Osteocyte (in vitro differentiated cells): ENCODE data around the gene CCER1. TPM values are rescaled to one million over a fixed set of nuclear protein-coding genes. Genes with fewer than 3 reads are reported as not detected.

ENCODE experiments used
- DNase-seq: peaks from one replicate; pipeline ENCODE4 v3.0.0; 2021; ENCODE audit warnings: mixed read lengths; ENCODE audit not compliant: unreplicated experiment; ENCODE audit errors: extremely low spot score
- H3K27ac Mint-ChIP-seq: one replicate; pipeline ENCODE4 v1.8.0; 2021; ENCODE audit warnings: mild to moderate bottlenecking, mixed read lengths; ENCODE audit not compliant: unreplicated experiment
- H3K27me3 Mint-ChIP-seq: one replicate; pipeline ENCODE4 v1.8.0; 2021; ENCODE audit warnings: mixed read lengths; ENCODE audit not compliant: unreplicated experiment
- H3K36me3 Mint-ChIP-seq: one replicate; pipeline ENCODE4 v1.8.0; 2021; ENCODE audit warnings: mixed read lengths; ENCODE audit not compliant: unreplicated experiment
- H3K4me1 Mint-ChIP-seq: one replicate; pipeline ENCODE4 v1.8.0; 2021; ENCODE audit warnings: mixed read lengths; ENCODE audit not compliant: unreplicated experiment
- H3K4me3 Mint-ChIP-seq: one replicate; pipeline ENCODE4 v1.8.0; 2021; ENCODE audit warnings: mild to moderate bottlenecking, moderate library complexity, mixed read lengths; ENCODE audit not compliant: unreplicated experiment
- H3K9me3 Mint-ChIP-seq: one replicate; pipeline ENCODE4 v1.8.0; 2021; ENCODE audit warnings: mixed read lengths; ENCODE audit not compliant: unreplicated experiment
- CTCF ChIP-seq: fragments of 200-600 bp; sonication (generic); IDR thresholded peaks from 2 replicates; pipeline ENCODE4 v1.5.0; 2021; ENCODE audit warnings: antibody characterized with exemption, mild to moderate bottlenecking, moderate library complexity
- total RNA-seq: library from RNA; stranded (reverse); gene quantifications from 2 replicates; pipeline ENCODE4 v1.2.1, GENCODE V29; 2021

Gene CCER1
- total RNA-seq, 1 donor from 2014 or later = not detected

- DNase-seq = no peak
- Mint-ChIP-seq H3K9me3 (no peaks in the 10 kb centered on the region), H3K4me3 (no peak overlapping the region), H3K27me3 (no peaks in the 10 kb centered on the region), H3K36me3 (no peaks in the 10 kb centered on the region), H3K27ac (no peak overlapping the region), H3K4me1 (peaks cover 11% of the 10 kb centered on the region)
- TF ChIP-seq CTCF = no peak
Measured at GRCh38 chr12:90920222-90920621, 34.8 kb downstream of the CCER1 start.

GRCh38 chr12:90917431-90917830 is 37.5 kb downstream of the CCER1 start:
- Mint-ChIP-seq H3K27me3 (no peaks in the 10 kb centered on the region), H3K4me1 (peaks cover 11% of the 10 kb centered on the region), H3K9me3 (no peaks in the 10 kb centered on the region), H3K36me3 (no peaks in the 10 kb centered on the region), H3K27ac (no peak overlapping the region), H3K4me3 (no peak overlapping the region)
- no peak for DNase-seq
- no peak for TF ChIP-seq CTCF

- Mint-ChIP-seq H3K27me3 (no peaks in the 10 kb centered on the region), H3K27ac (no peak overlapping the region), H3K4me3 (no peak overlapping the region), H3K9me3 (no peaks in the 10 kb centered on the region), H3K36me3 (no peaks in the 10 kb centered on the region), H3K4me1 (peaks cover 2% of the 10 kb centered on the region)
- DNase-seq = no peak
- no peak for TF ChIP-seq CTCF
Measured at GRCh38 chr12:90916516-90916915, 38.5 kb downstream of the CCER1 start.

GRCh38 chr12:90915353-90915752 is 39.6 kb downstream of the CCER1 start:
- Mint-ChIP-seq H3K4me3 (no peak overlapping the region), H3K27ac (no peak overlapping the region)

GRCh38 chr12:90910958-90911357 is 44.0 kb downstream of the CCER1 start:
- no peak for TF ChIP-seq CTCF
- no peak overlapping the region for H3K27ac Mint-ChIP-seq
- H3K36me3 Mint-ChIP-seq = no peaks in the 10 kb centered on the region
- no peaks in the 10 kb centered on the region for H3K27me3 Mint-ChIP-seq
- DNase-seq = no peak
- H3K4me1 Mint-ChIP-seq = peaks cover 9% of the 10 kb centered on the region
- H3K9me3 Mint-ChIP-seq = no peaks in the 10 kb centered on the region
- H3K4me3 Mint-ChIP-seq = no peak overlapping the region

More at GRCh38 chr12:90915353-90915752, 39.6 kb downstream of the CCER1 start:
- H3K36me3 Mint-ChIP-seq = no peaks in the 10 kb centered on the region
- TF ChIP-seq CTCF = no peak
- H3K4me1 Mint-ChIP-seq = no peaks in the 10 kb centered on the region
- H3K27me3 Mint-ChIP-seq = no peaks in the 10 kb centered on the region
- no peaks in the 10 kb centered on the region for H3K9me3 Mint-ChIP-seq
- DNase-seq = no peak
